Testis (tissue), 3 donors: ENCODE results near the gene FOXP4. TPM values are rescaled to one million over a fixed set of nuclear protein-coding genes. Genes with fewer than 3 reads are reported as not detected.

Experiments used
- DNase-seq: peaks from one replicate; pipeline ENCODE4 v3.0.0-alpha.2; 2019
- H3K27ac ChIP-seq, 2 donors: fragments of 200-600 bp; sonication (generic); one replicate each; pipeline ENCODE4 v1.5.1; 2019
- H3K27me3 ChIP-seq: fragments of 200-600 bp; sonication (generic); one replicate; pipeline ENCODE4 v1.5.1; 2019
- H3K36me3 ChIP-seq: fragments of 200-600 bp; sonication (generic); one replicate; pipeline ENCODE4 v1.5.1; 2017; ENCODE audit warnings: low read depth; ENCODE audit errors: missing control alignments
- H3K4me1 ChIP-seq: fragments of 200-600 bp; sonication (generic); one replicate; pipeline ENCODE4 v1.5.1; 2019
- H3K4me3 ChIP-seq, 2 donors: fragments of 200-600 bp; sonication (generic); one replicate each; pipeline ENCODE4 v1.5.1; 2017 to 2019
- H3K9me3 ChIP-seq: fragments of 200-600 bp; sonication (generic); one replicate; pipeline ENCODE4 v1.5.1; 2017
- CTCF ChIP-seq, 3 experiments: fragments of 450-650 bp in 2 of 3; fragments of 200-600 bp in 1 of 3; sonication (generic) in 1 of 3; IDR thresholded peaks; one replicate each; pipeline ENCODE4 v1.5.1; 2016 to 2019; ENCODE audit warnings: antibody characterized with exemption in 3 of 3, mild to moderate bottlenecking in 2 of 3, moderate library complexity in 1 of 3
- POLR2A ChIP-seq: fragments of 450-650 bp; IDR thresholded peaks from one replicate; pipeline ENCODE4 v1.6.1; 2017; ENCODE audit warnings: antibody characterized with exemption, mild to moderate bottlenecking, moderate library complexity
- WGBS, 2 donors: methylation state at CpG; one replicate each; pipeline ENCODE4 v1.1.5; 2018; 5-methylcytosine and 5-hydroxymethylcytosine counted together
- intact Hi-C: fragments of 100-400 bp; cut with DNase I; formaldehyde crosslinking; loops from one replicate; pipeline ENCODE4 v1.15.1; 2023; ENCODE audit warnings: low total_unique reads
- polyA plus RNA-seq: library from polyadenylated mRNA; stranded (reverse); fragments of 350-450 nt; fragmentation: Illumina TruSeq; extraction: RNeasy Lipid Tissue Mini Kit (QIAGEN cat#74804); gene quantifications from one replicate; pipeline ENCODE4 v1.2.3, GENCODE V29; 2014; ENCODE audit warnings: low read depth, low replicate concordance; ENCODE audit not compliant: insufficient read depth
- total RNA-seq, 2 donors: library from RNA; depleted of rRNA; stranded (reverse); fragments of >200 nt; gene quantifications; one replicate each; pipeline ENCODE4 v1.2.3, GENCODE V29; 2016

Gene FOXP4
- total and polyA plus RNA-seq, 3 donors from 2014 or later, result 38.0 to 50.2 (median 39.7) TPM

- no peak for TF ChIP-seq POLR2A
- Histone ChIP-seq H3K4me3 (no peak overlapping the region), H3K36me3 (no peaks in the 10 kb centered on the region), H3K9me3 (no peaks in the 10 kb centered on the region), H3K4me1 (no peaks in the 10 kb centered on the region), H3K27ac (no peak overlapping the region), H3K27me3 (no peaks in the 10 kb centered on the region)
- 79 to 95% methylated on average over 12 of the region's 12 CpGs for WGBS, 2 donors
- DNase-seq, result no peak
- intact Hi-C loops, result no loop called here
Observed at GRCh38 chr6:41645007-41645618, 98.9 kb downstream of the FOXP4 start.

GRCh38 chr6:41646026-41646795 lies 100.0 kb downstream of the FOXP4 start:
- Histone ChIP-seq H3K36me3 (no peaks in the 10 kb centered on the region), H3K9me3 (no peaks in the 10 kb centered on the region), H3K4me1 (no peaks in the 10 kb centered on the region), H3K27ac (no peak overlapping the region), H3K4me3 (no peak overlapping the region), H3K27me3 (no peaks in the 10 kb centered on the region)
- TF ChIP-seq POLR2A, result no peak
- TF ChIP-seq CTCF (IDR thresholded peaks at IDR 0.05), result no peak
- intact Hi-C loops, result no loop called here
- WGBS, 2 donors, result 82 to 89% methylated on average over 14 of the region's 14 CpGs
- DNase-seq, result no peak

- no peaks in the 10 kb centered on the region for H3K36me3 ChIP-seq
Observed at GRCh38 chr6:41647061-41647511, 100.9 kb downstream of the FOXP4 start.

GRCh38 chr6:41648070-41648585 lies 101.9 kb downstream of the FOXP4 start:
- Histone ChIP-seq H3K27me3 (no peaks in the 10 kb centered on the region), H3K4me1 (no peaks in the 10 kb centered on the region), H3K36me3 (no peaks in the 10 kb centered on the region), H3K27ac (no peak overlapping the region), H3K9me3 (no peaks in the 10 kb centered on the region), H3K4me3 (no peak overlapping the region)
- intact Hi-C loops, result no loop called here
- no peak for DNase-seq
- TF ChIP-seq CTCF (IDR thresholded peaks at IDR 0.05) (no peak), POLR2A (no peak)
- WGBS, 2 donors, result 70 to 91% methylated on average over 4 to 7 of the region's 7 CpGs

More at GRCh38 chr6:41647061-41647511, 100.9 kb downstream of the FOXP4 start:
- H3K9me3 ChIP-seq, result no peaks in the 10 kb centered on the region
- no peak for TF ChIP-seq POLR2A
- TF ChIP-seq CTCF (IDR thresholded peaks at IDR 0.05), result no peak
- H3K27me3 ChIP-seq, result no peaks in the 10 kb centered on the region
- no peaks in the 10 kb centered on the region for H3K4me1 ChIP-seq
- H3K27ac ChIP-seq, result no peak overlapping the region
- intact Hi-C loops, result no loop called here
- H3K4me3 ChIP-seq, result no peak overlapping the region
- no peak for DNase-seq
- WGBS, 2 donors, result 77 to 84% methylated on average over 3 to 9 of the region's 9 CpGs

- intact Hi-C loops, result no loop called here
- Histone ChIP-seq H3K27ac (no peak overlapping the region), H3K4me1 (no peaks in the 10 kb centered on the region), H3K27me3 (no peaks in the 10 kb centered on the region), H3K4me3 (no peak overlapping the region), H3K36me3 (no peaks in the 10 kb centered on the region), H3K9me3 (no peaks in the 10 kb centered on the region)
- no peak for DNase-seq
- 68 to 75% methylated on average over 5 of the region's 5 CpGs for WGBS, 2 donors
- no peak for TF ChIP-seq CTCF (IDR thresholded peaks at IDR 0.05)
- no peak for TF ChIP-seq POLR2A
Observed at GRCh38 chr6:41648921-41649320, 102.7 kb downstream of the FOXP4 start.
